ENCODE measurements around the gene C5.

C5 gene

GRCh38 chr9:120923620-120924328 lies 126.3 kb downstream of the C5 start:
- DNase-seq = peak in 1 of 2 experiments; percentile 15

- DNase-seq = peak in 1 of 2 experiments; percentile 17
These were observed 127.5 kb downstream of the C5 start for GRCh38 chr9:120922404-120923195.

GRCh38 chr9:120921661-120922181 lies 128.4 kb downstream of the C5 start:
- DNase-seq = peak in 1 of 2 experiments; percentile 54

- DNase-seq = peak; percentile 68 to 75
These were observed 129.3 kb downstream of the C5 start for GRCh38 chr9:120920806-120921178.

- peak in 1 of 2 experiments; percentile 31 for DNase-seq
These were observed 130.0 kb downstream of the C5 start for GRCh38 chr9:120919843-120920805.

- peak; percentile 5 to 18 for DNase-seq
These were observed 130.9 kb downstream of the C5 start for GRCh38 chr9:120918931-120919842.

GRCh38 chr9:120917929-120918762 lies 131.9 kb downstream of the C5 start:
- DNase-seq = no peak

GRCh38 chr9:120916991-120917880 lies 132.8 kb downstream of the C5 start:
- no peak for DNase-seq

- DNase-seq = no peak
These were observed 133.5 kb downstream of the C5 start for GRCh38 chr9:120916588-120916987.

- DNase-seq = peak in 1 of 2 experiments; percentile 63
These were observed 134.1 kb downstream of the C5 start for GRCh38 chr9:120915854-120916470.

- no peak for DNase-seq
These were observed 135.1 kb downstream of the C5 start for GRCh38 chr9:120914953-120915352.

GRCh38 chr9:120914396-120914795 lies 135.7 kb downstream of the C5 start:
- DNase-seq = no peak

- DNase-seq = peak in 1 of 2 experiments; percentile 57
These were observed 136.3 kb downstream of the C5 start for GRCh38 chr9:120913647-120914264.

GRCh38 chr9:120912958-120913646 lies 137.0 kb downstream of the C5 start:
- DNase-seq = no peak

GRCh38 chr9:120911295-120911837 lies 138.7 kb downstream of the C5 start:
- peak in 1 of 2 experiments; percentile 20 for DNase-seq

GRCh38 chr9:120910643-120911042 lies 139.4 kb downstream of the C5 start:
- no peak for DNase-seq

GRCh38 chr9:120909904-120910303 lies 140.2 kb downstream of the C5 start:
- DNase-seq = peak in 1 of 2 experiments; percentile 66
